ENCODE measurements around the gene GALNT17.

- TF ChIP-seq CTCF (IDR thresholded peaks at IDR 0.05) (no peak), POLR2A (IDR thresholded peaks at IDR 0.05) (no peak)
Observed at GRCh38 chr7:71261066-71261465, 129.1 kb downstream of the GALNT17 start.
